ENCODE data around the gene KIAA1549.

DNA sequence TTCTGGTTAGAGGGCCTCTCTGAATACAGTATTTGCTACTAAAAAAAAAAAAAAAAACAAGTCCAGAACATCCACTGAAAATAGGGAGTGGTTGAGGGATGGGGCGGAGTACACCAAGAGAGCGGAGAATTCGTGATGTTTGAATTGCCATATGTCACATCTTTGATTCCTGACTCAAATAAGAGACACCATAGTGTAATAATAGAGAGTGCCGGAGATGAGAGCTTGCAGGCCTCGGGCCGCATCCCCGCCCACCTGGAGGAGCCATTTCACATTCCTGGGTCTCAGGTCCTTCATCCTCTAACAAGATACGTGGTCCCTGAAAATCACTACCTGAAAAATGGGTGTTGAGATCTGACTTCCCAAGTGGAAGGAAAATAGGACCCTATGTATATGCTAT lies 46.8 kb downstream of the KIAA1549 start:
- TF ChIP-seq, protein P1, sequence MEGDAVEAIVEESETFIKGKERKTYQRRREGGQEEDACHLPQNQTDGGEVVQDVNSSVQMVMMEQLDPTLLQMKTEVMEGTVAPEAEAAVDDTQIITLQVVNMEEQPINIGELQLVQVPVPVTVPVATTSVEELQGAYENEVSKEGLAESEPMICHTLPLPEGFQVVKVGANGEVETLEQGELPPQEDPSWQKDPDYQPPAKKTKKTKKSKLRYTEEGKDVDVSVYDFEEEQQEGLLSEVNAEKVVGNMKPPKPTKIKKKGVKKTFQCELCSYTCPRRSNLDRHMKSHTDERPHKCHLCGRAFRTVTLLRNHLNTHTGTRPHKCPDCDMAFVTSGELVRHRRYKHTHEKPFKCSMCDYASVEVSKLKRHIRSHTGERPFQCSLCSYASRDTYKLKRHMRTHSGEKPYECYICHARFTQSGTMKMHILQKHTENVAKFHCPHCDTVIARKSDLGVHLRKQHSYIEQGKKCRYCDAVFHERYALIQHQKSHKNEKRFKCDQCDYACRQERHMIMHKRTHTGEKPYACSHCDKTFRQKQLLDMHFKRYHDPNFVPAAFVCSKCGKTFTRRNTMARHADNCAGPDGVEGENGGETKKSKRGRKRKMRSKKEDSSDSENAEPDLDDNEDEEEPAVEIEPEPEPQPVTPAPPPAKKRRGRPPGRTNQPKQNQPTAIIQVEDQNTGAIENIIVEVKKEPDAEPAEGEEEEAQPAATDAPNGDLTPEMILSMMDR (IDR thresholded peaks at IDR 0.05; ENCODE audit: control extremely low read depth in 1 of 3, insufficient read depth in 1 of 3, low read depth in 1 of 3, low read length in 3 of 3): no peak
- TF ChIP-seq NRF1 (IDR thresholded peaks at IDR 0.05; ENCODE audit: low read depth, low read length) (no peak), RBBP5 (IDR thresholded peaks at IDR 0.05; ENCODE audit: borderline replicate concordance, low read depth, low read length) (no peak), GABPA (IDR thresholded peaks at IDR 0.05; ENCODE audit: borderline replicate concordance, insufficient read depth, low read length) (no peak), CEBPB (IDR thresholded peaks at IDR 0.05; ENCODE audit: low read depth, low read length) (no peak)

All from H1 (cell line).